ENCODE results near the gene LCORL. TPM values are rescaled to one million over a fixed set of nuclear protein-coding genes. Genes with fewer than 3 reads are reported as not detected.

The LCORL gene
- total RNA-seq, 1 donor from 2014 or later, result 9.5 TPM

- intact Hi-C loops (cut with micrococcal nuclease), result no loop called here
- Mint-ChIP-seq H3K9me3 (no peaks in the 10 kb centered on the region), H3K27me3 (ENCODE audit: low read depth) (no peaks in the 10 kb centered on the region), H3K27ac (no peak overlapping the region), H3K4me1 (ENCODE audit: low read depth) (no peaks in the 10 kb centered on the region), H3K36me3 (ENCODE audit: low read depth) (no peaks in the 10 kb centered on the region), H3K4me3 (ENCODE audit: low read depth) (no peak overlapping the region)
- no peak for DNase-seq (ENCODE audit: low spot score)
Observed at GRCh38 chr4:17898553-17899055, 123.0 kb downstream of the LCORL start.

DNA sequence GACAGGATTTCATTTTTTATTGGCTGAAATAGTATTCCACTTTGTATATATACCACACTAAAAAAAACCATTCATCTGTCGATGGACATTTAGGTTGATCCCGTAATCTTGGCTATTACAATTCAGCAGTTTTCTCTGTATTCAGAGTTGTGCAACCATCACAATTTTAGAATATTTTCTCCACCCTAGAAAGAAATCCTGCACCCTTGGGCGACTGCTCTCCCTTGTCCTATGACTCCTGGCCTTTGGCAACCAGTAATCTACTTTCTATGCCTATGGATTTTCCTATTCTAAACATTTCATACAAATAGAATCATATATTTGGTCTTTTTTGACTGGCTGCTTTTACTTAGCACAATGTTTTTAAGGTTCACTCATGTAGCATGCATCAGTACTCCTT, 126.1 kb downstream of the LCORL start:
- no peaks in the 10 kb centered on the region for H3K4me1 Mint-ChIP-seq (ENCODE audit: low read depth)
- DNase-seq (ENCODE audit: low spot score), result no peak
- H3K4me3 Mint-ChIP-seq (ENCODE audit: low read depth), result no peak overlapping the region
- intact Hi-C loops (cut with micrococcal nuclease), result no loop called here
- H3K9me3 Mint-ChIP-seq, result no peaks in the 10 kb centered on the region
- H3K36me3 Mint-ChIP-seq (ENCODE audit: low read depth), result no peaks in the 10 kb centered on the region
- no peak overlapping the region for H3K27ac Mint-ChIP-seq
- H3K27me3 Mint-ChIP-seq (ENCODE audit: low read depth), result no peaks in the 10 kb centered on the region

- no peaks in the 10 kb centered on the region for H3K4me1 Mint-ChIP-seq (ENCODE audit: low read depth)
- intact Hi-C loops (cut with micrococcal nuclease), result no loop called here
Observed at GRCh38 chr4:17894421-17894820, 127.1 kb downstream of the LCORL start.

DNA sequence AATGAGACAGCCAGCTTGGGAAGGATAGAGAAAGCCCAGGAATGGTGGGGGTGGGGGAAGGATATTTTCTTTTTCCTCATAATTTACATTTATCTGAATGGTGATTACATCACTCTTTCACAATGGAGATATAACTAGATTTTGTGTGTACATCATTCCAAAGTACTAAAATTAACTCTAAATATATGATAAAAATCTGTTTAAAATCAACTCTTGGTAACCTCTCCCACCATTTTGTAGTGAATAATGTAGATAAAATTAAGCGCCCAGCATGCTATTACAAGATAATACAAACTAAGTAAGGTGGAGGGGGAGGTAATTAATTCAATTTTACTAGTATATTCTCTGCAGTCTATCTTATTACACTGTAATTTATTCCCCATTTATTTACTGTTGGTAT, 131.9 kb downstream of the LCORL start:
- Mint-ChIP-seq H3K27me3 (ENCODE audit: low read depth) (no peaks in the 10 kb centered on the region), H3K27ac (no peak overlapping the region), H3K9me3 (no peaks in the 10 kb centered on the region), H3K4me3 (ENCODE audit: low read depth) (no peak overlapping the region), H3K4me1 (ENCODE audit: low read depth) (no peaks in the 10 kb centered on the region), H3K36me3 (ENCODE audit: low read depth) (no peaks in the 10 kb centered on the region)
- intact Hi-C loops (cut with micrococcal nuclease), result no loop called here
- no peak for DNase-seq (ENCODE audit: low spot score)

More at GRCh38 chr4:17894421-17894820, 127.1 kb downstream of the LCORL start:
- no peak for DNase-seq (ENCODE audit: low spot score)
- Mint-ChIP-seq H3K36me3 (ENCODE audit: low read depth) (no peaks in the 10 kb centered on the region), H3K9me3 (no peaks in the 10 kb centered on the region), H3K27me3 (ENCODE audit: low read depth) (no peaks in the 10 kb centered on the region), H3K27ac (no peak overlapping the region), H3K4me3 (ENCODE audit: low read depth) (no peak overlapping the region)

DNA sequence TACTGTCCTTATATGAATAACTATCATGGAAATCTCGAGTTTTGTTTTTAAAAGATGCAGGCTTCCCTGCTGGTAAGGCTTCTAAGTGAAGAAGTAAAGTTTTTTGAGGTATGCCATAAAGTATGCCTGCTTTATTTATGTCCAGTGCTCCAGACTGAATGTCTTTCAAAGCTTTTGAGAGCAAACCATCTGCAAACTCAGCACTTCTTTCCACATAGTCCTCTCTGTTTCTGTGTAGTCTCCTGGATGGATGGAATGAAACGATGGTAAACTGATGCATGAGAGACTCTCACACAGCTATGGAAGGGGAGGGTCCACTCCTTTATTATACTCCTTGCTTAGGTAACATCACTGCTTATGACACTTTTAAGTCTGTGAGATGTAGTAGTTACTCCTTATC, 137.0 kb downstream of the LCORL start:
- no peaks in the 10 kb centered on the region for H3K4me1 Mint-ChIP-seq (ENCODE audit: low read depth)
- H3K27ac Mint-ChIP-seq, result no peak overlapping the region
- H3K27me3 Mint-ChIP-seq (ENCODE audit: low read depth), result no peaks in the 10 kb centered on the region
- intact Hi-C loops (cut with micrococcal nuclease), result no loop called here
- no peak for DNase-seq (ENCODE audit: low spot score)
- no peaks in the 10 kb centered on the region for H3K36me3 Mint-ChIP-seq (ENCODE audit: low read depth)
- H3K9me3 Mint-ChIP-seq, result no peaks in the 10 kb centered on the region
- no peak overlapping the region for H3K4me3 Mint-ChIP-seq (ENCODE audit: low read depth)

- Mint-ChIP-seq H3K9me3 (no peaks in the 10 kb centered on the region), H3K27me3 (ENCODE audit: low read depth) (no peaks in the 10 kb centered on the region), H3K27ac (no peak overlapping the region), H3K4me3 (ENCODE audit: low read depth) (no peak overlapping the region), H3K36me3 (ENCODE audit: low read depth) (no peaks in the 10 kb centered on the region), H3K4me1 (ENCODE audit: low read depth) (no peaks in the 10 kb centered on the region)
- intact Hi-C loops (cut with micrococcal nuclease), result no loop called here
- DNase-seq (ENCODE audit: low spot score), result no peak
Observed at GRCh38 chr4:17884063-17884462, 137.5 kb downstream of the LCORL start.

- H3K27ac Mint-ChIP-seq, result no peak overlapping the region
- H3K4me3 Mint-ChIP-seq (ENCODE audit: low read depth), result no peak overlapping the region
- H3K27me3 Mint-ChIP-seq (ENCODE audit: low read depth), result no peaks in the 10 kb centered on the region
- no peaks in the 10 kb centered on the region for H3K9me3 Mint-ChIP-seq
- intact Hi-C loops (cut with micrococcal nuclease), result no loop called here
- no peaks in the 10 kb centered on the region for H3K36me3 Mint-ChIP-seq (ENCODE audit: low read depth)
- DNase-seq (ENCODE audit: low spot score), result no peak
- H3K4me1 Mint-ChIP-seq (ENCODE audit: low read depth), result no peaks in the 10 kb centered on the region
Observed at GRCh38 chr4:17877661-17878060, 143.9 kb downstream of the LCORL start.

- Mint-ChIP-seq H3K4me3 (ENCODE audit: low read depth) (no peak overlapping the region), H3K4me1 (ENCODE audit: low read depth) (no peaks in the 10 kb centered on the region), H3K27me3 (ENCODE audit: low read depth) (no peaks in the 10 kb centered on the region), H3K9me3 (no peaks in the 10 kb centered on the region), H3K36me3 (ENCODE audit: low read depth) (no peaks in the 10 kb centered on the region), H3K27ac (no peak overlapping the region)
- intact Hi-C loops (cut with micrococcal nuclease), result no loop called here
- no peak for DNase-seq (ENCODE audit: low spot score)
Observed at GRCh38 chr4:17876943-17877342, 144.6 kb downstream of the LCORL start.

DNA sequence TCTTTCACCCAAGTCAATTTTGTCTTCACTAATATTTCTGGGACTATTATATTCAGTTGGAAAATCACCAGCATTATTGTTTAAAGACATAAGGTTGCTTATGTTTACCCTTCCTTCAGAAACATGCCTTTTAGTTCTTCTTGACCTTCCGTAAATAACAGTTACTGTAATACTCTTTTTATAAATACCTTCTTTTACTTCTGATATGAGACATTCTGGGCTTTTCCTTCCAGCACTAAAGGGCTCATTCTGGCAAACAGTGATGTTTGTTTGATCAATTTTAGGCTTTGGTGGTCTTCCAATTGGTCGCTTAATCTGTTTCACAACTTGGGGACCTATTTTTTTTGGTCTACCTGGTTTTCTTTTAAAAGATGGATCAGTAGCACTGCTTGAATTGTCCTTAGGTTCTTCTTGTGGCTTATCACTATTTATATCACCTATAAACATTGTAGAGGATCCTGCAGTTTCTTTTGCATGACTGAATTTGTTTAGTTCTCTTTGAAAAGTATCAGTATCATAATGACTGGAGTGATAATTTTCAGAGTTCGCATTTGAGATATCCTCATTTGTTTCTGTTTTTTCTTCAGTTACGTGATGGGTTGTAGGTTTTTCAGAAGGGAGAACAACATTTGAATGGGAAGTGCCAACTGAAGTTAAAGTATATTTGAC, 146.0 kb downstream of the LCORL start:
- Mint-ChIP-seq H3K9me3 (no peaks in the 10 kb centered on the region), H3K27me3 (ENCODE audit: low read depth) (no peaks in the 10 kb centered on the region), H3K27ac (no peak overlapping the region), H3K36me3 (ENCODE audit: low read depth) (no peaks in the 10 kb centered on the region), H3K4me3 (ENCODE audit: low read depth) (no peak overlapping the region), H3K4me1 (ENCODE audit: low read depth) (no peaks in the 10 kb centered on the region)
- no peak for DNase-seq (ENCODE audit: low spot score)
- intact Hi-C loops (cut with micrococcal nuclease), result no loop called here

DNA sequence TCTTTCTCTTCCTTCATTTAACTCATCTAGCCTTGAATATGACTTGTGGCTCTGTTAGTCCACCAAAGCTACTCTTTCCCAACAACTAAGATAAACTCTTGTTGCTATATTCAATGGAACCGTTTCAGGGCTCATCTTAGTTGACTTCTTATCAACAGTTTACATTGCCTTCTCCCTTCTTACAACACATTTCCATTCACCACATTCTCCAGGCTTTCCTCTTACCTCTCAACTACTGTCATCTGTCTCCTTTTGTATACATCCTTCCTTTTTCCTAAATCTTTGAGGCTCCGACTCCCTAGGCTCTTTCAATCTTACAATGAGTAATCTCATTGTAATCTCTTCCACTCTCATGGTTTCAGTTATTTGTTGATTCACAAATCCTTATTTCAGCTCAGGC, 152.2 kb downstream of the LCORL start:
- no peak for DNase-seq (ENCODE audit: low spot score)
- H3K9me3 Mint-ChIP-seq, result no peaks in the 10 kb centered on the region
- intact Hi-C loops (cut with micrococcal nuclease), result no loop called here
- no peaks in the 10 kb centered on the region for H3K4me1 Mint-ChIP-seq (ENCODE audit: low read depth)
- no peak overlapping the region for H3K4me3 Mint-ChIP-seq (ENCODE audit: low read depth)
- H3K27ac Mint-ChIP-seq, result no peak overlapping the region
- no peaks in the 10 kb centered on the region for H3K36me3 Mint-ChIP-seq (ENCODE audit: low read depth)
- no peaks in the 10 kb centered on the region for H3K27me3 Mint-ChIP-seq (ENCODE audit: low read depth)

DNA sequence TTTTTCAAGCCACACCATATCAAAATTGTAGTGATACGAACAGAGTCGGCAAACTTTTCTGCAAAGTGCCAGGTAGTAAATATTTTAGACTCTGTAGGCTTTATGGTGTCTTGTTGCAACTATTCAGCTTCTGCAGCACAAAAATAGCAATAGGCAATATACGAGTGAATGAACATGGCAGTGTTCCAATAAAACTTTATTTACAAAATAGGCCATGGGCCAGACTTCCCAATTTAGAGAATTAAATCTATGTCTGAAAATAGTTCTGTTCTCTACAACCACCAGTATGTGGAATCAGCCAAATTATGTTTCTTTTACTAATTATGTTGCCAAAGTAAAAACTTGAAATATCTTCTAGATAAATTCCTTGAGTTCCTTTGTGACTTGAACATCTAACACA, 154.3 kb downstream of the LCORL start:
- no peaks in the 10 kb centered on the region for H3K27me3 Mint-ChIP-seq (ENCODE audit: low read depth)
- DNase-seq (ENCODE audit: low spot score), result no peak
- no peak overlapping the region for H3K4me3 Mint-ChIP-seq (ENCODE audit: low read depth)
- H3K4me1 Mint-ChIP-seq (ENCODE audit: low read depth), result no peaks in the 10 kb centered on the region
- peaks cover 1% of the 10 kb centered on the region for H3K36me3 Mint-ChIP-seq (ENCODE audit: low read depth)
- intact Hi-C loops (cut with micrococcal nuclease), result no loop called here
- H3K9me3 Mint-ChIP-seq, result peaks cover 7% of the 10 kb centered on the region
- no peak overlapping the region for H3K27ac Mint-ChIP-seq

- peaks cover 12% of the 10 kb centered on the region for H3K9me3 Mint-ChIP-seq
- H3K27ac Mint-ChIP-seq, result no peak overlapping the region
- H3K4me3 Mint-ChIP-seq (ENCODE audit: low read depth), result no peak overlapping the region
- no peak for DNase-seq (ENCODE audit: low spot score)
- intact Hi-C loops (cut with micrococcal nuclease), result no loop called here
- no peaks in the 10 kb centered on the region for H3K27me3 Mint-ChIP-seq (ENCODE audit: low read depth)
- H3K4me1 Mint-ChIP-seq (ENCODE audit: low read depth), result no peaks in the 10 kb centered on the region
- H3K36me3 Mint-ChIP-seq (ENCODE audit: low read depth), result peaks cover 6% of the 10 kb centered on the region
Observed at GRCh38 chr4:17866810-17867209, 154.7 kb downstream of the LCORL start.

GRCh38 chr4:17865866-17866363, 155.6 kb downstream of the LCORL start:
- Mint-ChIP-seq H3K4me3 (ENCODE audit: low read depth) (no peak overlapping the region), H3K4me1 (ENCODE audit: low read depth) (no peaks in the 10 kb centered on the region), H3K9me3 (peaks cover 15% of the 10 kb centered on the region), H3K27me3 (ENCODE audit: low read depth) (no peaks in the 10 kb centered on the region), H3K36me3 (ENCODE audit: low read depth) (peaks cover 7% of the 10 kb centered on the region), H3K27ac (no peak overlapping the region)
- intact Hi-C loops (cut with micrococcal nuclease), result no loop called here
- DNase-seq (ENCODE audit: low spot score), result no peak
